OCI-LY7 (cell line): ENCODE data around the gene TCF23. TPM values are rescaled to one million over a fixed set of nuclear protein-coding genes. Genes with fewer than 3 reads are reported as not detected.
A peak's percentile ranks its signal among the peaks of the same experiment; 100 is the strongest.

ENCODE experiments used
- Bru-seq: library from RNA; stranded (reverse); fragments of 400-500 nt; gene quantifications from one replicate; lab custom pipeline; 2021; lab: Mats Ljungman, UMichigan
- BruChase-seq, 2 experiments: library from RNA; stranded (reverse); fragments of 400-500 nt; gene quantifications; one replicate each; lab custom pipeline; 2021; lab: Mats Ljungman, UMichigan
- BruUV-seq: library from RNA; stranded (reverse); fragments of 400-500 nt; replicated peaks from 2 replicates; lab custom pipeline; 2021; lab: Mats Ljungman, UMichigan
- CTCF ChIA-PET: fragments of 300-600 bp; sonication (Branson Sonifier 250); formaldehyde crosslinking; loops from one replicate; lab custom pipeline; 2022; ENCODE audit warnings: antibody characterized with exemption; ENCODE audit not compliant: unreplicated experiment; lab: Charles Lee
- POLR2A ChIA-PET: fragments of 300-600 bp; sonication (Branson Sonifier 250); formaldehyde crosslinking; loops from one replicate; lab custom pipeline; 2022; ENCODE audit warnings: antibody characterized with exemption; lab: Charles Lee
- DNase-seq: peaks from one replicate; pipeline ENCODE4 v3.0.0-alpha.2; 2015; ENCODE audit warnings: low spot score
- H2AFZ ChIP-seq: fragments of 200-600 bp; sonication (generic), shearing (Covaris generic); 2 replicates; pipeline ENCODE4 v1.6.1; 2014; ENCODE audit warnings: mild to moderate bottlenecking, antibody characterized with exemption, low read length, moderate library complexity
- H3K27ac ChIP-seq: fragments of 200-600 bp; sonication (generic); 2 replicates; pipeline ENCODE4 v1.5.1; 2014; ENCODE audit warnings: mixed run types, low read depth, mild to moderate bottlenecking, moderate library complexity, low read length, inconsistent platforms; ENCODE audit not compliant: poor library complexity, severe bottlenecking
- H3K36me3 ChIP-seq: fragments of 200-600 bp; sonication (generic); 2 replicates; pipeline ENCODE4 v1.6.1; 2014; ENCODE audit warnings: mild to moderate bottlenecking, antibody characterized with exemption, low read length, moderate library complexity, mixed read lengths; ENCODE audit not compliant: insufficient read depth
- H3K4me1 ChIP-seq: fragments of 200-600 bp; sonication (generic); 2 replicates; pipeline ENCODE4 v1.5.1; 2014; ENCODE audit warnings: mild to moderate bottlenecking, low read length; ENCODE audit not compliant: insufficient read depth, poor library complexity, severe bottlenecking
- H3K4me2 ChIP-seq: fragments of 200-600 bp; sonication (generic); 2 replicates; pipeline ENCODE4 v1.6.1; 2014; ENCODE audit warnings: mild to moderate bottlenecking, low read length
- H3K4me3 ChIP-seq: fragments of 200-600 bp; sonication (generic); 2 replicates; pipeline ENCODE4 v1.5.1; 2014; ENCODE audit warnings: mild to moderate bottlenecking, low read depth, low read length; ENCODE audit not compliant: poor library complexity, severe bottlenecking
- H3K79me2 ChIP-seq: fragments of 200-600 bp; sonication (generic); 2 replicates; pipeline ENCODE4 v1.6.1; 2016; ENCODE audit warnings: low read depth, mild to moderate bottlenecking, low read length, moderate library complexity, mixed read lengths; ENCODE audit not compliant: insufficient read depth
- H3K9me2 ChIP-seq: fragments of 200-600 bp; sonication (generic); 2 replicates; pipeline ENCODE4 v1.6.1; 2016; ENCODE audit warnings: mild to moderate bottlenecking, low read length, mixed read lengths; ENCODE audit not compliant: insufficient read depth
- H3K9me3 ChIP-seq: fragments of 200-600 bp; sonication (generic); 2 replicates; pipeline ENCODE4 v1.6.1; 2014; ENCODE audit warnings: mild to moderate bottlenecking, mixed run types, low read length, mixed read lengths
- H4K20me1 ChIP-seq: fragments of 200-600 bp; sonication (generic); 2 replicates; pipeline ENCODE4 v1.6.1; 2014; ENCODE audit warnings: mild to moderate bottlenecking, antibody characterized with exemption, low read length, moderate library complexity, mixed read lengths; ENCODE audit not compliant: insufficient read depth
- CTCF ChIP-seq: fragments of 200-600 bp; sonication (generic); conservative IDR thresholded peaks from 2 replicates; pipeline ENCODE4 v1.5.1; 2014; ENCODE audit warnings: mild to moderate bottlenecking, antibody characterized with exemption, low read length, moderate library complexity, mixed read lengths
- EZH2phosphoT487 ChIP-seq: fragments of 200-600 bp; sonication (generic); IDR thresholded peaks from 2 replicates; pipeline ENCODE4 v1.6.1; 2018; ENCODE audit warnings: low read depth, borderline replicate concordance, mild to moderate bottlenecking, mixed run types, antibody characterized with exemption, low read length, moderate library complexity, mixed read lengths
- intact Hi-C: fragments of 100-400 bp; cut with micrococcal nuclease; formaldehyde crosslinking; loops from one replicate; pipeline ENCODE4 v1.10.0; 2022; ENCODE audit not compliant: unreplicated experiment
- long read RNA-seq: library from polyadenylated mRNA; stranded (forward); transcript quantifications from one replicate; pipeline ENCODE4 v2.0.0, GENCODE V29; 2022
- total RNA-seq, 2 experiments: library from RNA; depleted of rRNA in 1 of 2; stranded (reverse); fragments of >200 nt in 1 of 2; shearing (Covaris generic) in 1 of 2; gene quantifications; 2 replicates each; pipeline ENCODE4 v1.2.3, GENCODE V29; 2014 to 2022

The TCF23 gene
- total RNA-seq (2014; rRNA removed; shearing (Covaris generic)) (not detected in 2 replicates), total RNA-seq (2022) (0.25 TPM in 1 of 2 replicates, not detected in the other), Bru-seq, nascent RNA (percentile 10 among the genes with signal in this experiment), BruChase-seq, experiment 1, labeled RNA remaining after a 6-hour chase (percentile 11 among the genes with signal in this experiment), BruChase-seq, experiment 2, labeled RNA remaining after a 2-hour chase (percentile 19 among the genes with signal in this experiment)
- long read RNA-seq: 0 reads

- no TSS peak for BruUV-seq
- Histone ChIP-seq H4K20me1 (no peaks in the 10 kb centered on the region), H3K27ac (no peak within 1 kb of the TSS), H3K36me3 (no peaks in the 10 kb centered on the region), H3K9me2 (no peaks in the 10 kb centered on the region), H3K79me2 (no peaks in the 10 kb centered on the region), H3K9me3 (no peaks in the 10 kb centered on the region), H2AFZ (no peak within 1 kb of the TSS), H3K4me2 (no peak within 1 kb of the TSS), H3K4me1 (peaks cover 26% of the 10 kb centered on the region), H3K4me3 (no peak within 1 kb of the TSS)
- intact Hi-C loops: no loop called here
- no peak for DNase-seq
- ChIA-PET POLR2A (interaction anchor here (0.7 to 1.6 kb wide), 2 partner anchors 12 to 26 kb away, joined by 3 to 4 read pairs; no protein-coding TSS in a partner anchor), CTCF (no interaction called here)
- no peak for TF ChIP-seq EZH2phosphoT487
- TF ChIP-seq CTCF: no peak
These were observed at the start of gene TCF23 for GRCh38 chr2:27148801-27149439. TSS of gene TCF23 (plus strand) at chr2:27149004. CDS start at chr2:27149134, 130 bp downstream.

GRCh38 chr2:27099334-27099955 lies 49.4 kb upstream of the TCF23 start:
- Histone ChIP-seq H3K4me1 (peaks cover 14% of the 10 kb centered on the region), H3K9me2 (no peaks in the 10 kb centered on the region), H2AFZ (no peak overlapping the region), H3K27ac (no peak overlapping the region), H3K36me3 (no peaks in the 10 kb centered on the region), H3K4me2 (no peak overlapping the region), H3K79me2 (no peaks in the 10 kb centered on the region), H4K20me1 (no peaks in the 10 kb centered on the region), H3K4me3 (no peak overlapping the region), H3K9me3 (no peaks in the 10 kb centered on the region)
- DNase-seq: no peak
- TF ChIP-seq CTCF: no peak
- no peak for TF ChIP-seq EZH2phosphoT487
- intact Hi-C loops: no loop called here
- BruUV-seq: TSS peak; percentile 48
- ChIA-PET POLR2A (interaction anchor here (0.6 kb wide), 2 partner anchors 83 to 177 kb away, joined by 3 to 5 read pairs; no protein-coding TSS in a partner anchor), CTCF (interaction anchor here (0.8 to 1.2 kb wide), 4 partner anchors 34 to 200 kb away, joined by 3 to 6 read pairs (median 4); no protein-coding TSS in a partner anchor)
